IPS-18a (cell line): ENCODE measurements around the gene MED27.

Experiments used
- H3K27ac ChIP-seq: one replicate; pipeline ENCODE4 v1.5.1; 2013; ENCODE audit warnings: low read length
- H3K27me3 ChIP-seq: one replicate; pipeline ENCODE4 v1.6.1; 2013; ENCODE audit warnings: mild to moderate bottlenecking, low read length; ENCODE audit not compliant: control insufficient read depth, insufficient read depth
- H3K36me3 ChIP-seq: one replicate; pipeline ENCODE4 v1.6.1; 2013; ENCODE audit warnings: low read depth, low read length; ENCODE audit not compliant: control insufficient read depth
- H3K4me1 ChIP-seq: one replicate; pipeline ENCODE4 v1.6.1; 2013; ENCODE audit warnings: low read depth, low read length; ENCODE audit not compliant: control insufficient read depth
- H3K4me3 ChIP-seq: one replicate; pipeline ENCODE4 v1.5.1; 2013; ENCODE audit warnings: low read length
- H3K9ac ChIP-seq: one replicate; pipeline ENCODE4 v1.6.1; 2013; ENCODE audit warnings: mild to moderate bottlenecking, low read length, moderate library complexity
- H3K9me3 ChIP-seq: one replicate; pipeline ENCODE4 v1.6.1; 2013; ENCODE audit warnings: low read depth, low read length; ENCODE audit not compliant: control insufficient read depth

Gene MED27

DNA sequence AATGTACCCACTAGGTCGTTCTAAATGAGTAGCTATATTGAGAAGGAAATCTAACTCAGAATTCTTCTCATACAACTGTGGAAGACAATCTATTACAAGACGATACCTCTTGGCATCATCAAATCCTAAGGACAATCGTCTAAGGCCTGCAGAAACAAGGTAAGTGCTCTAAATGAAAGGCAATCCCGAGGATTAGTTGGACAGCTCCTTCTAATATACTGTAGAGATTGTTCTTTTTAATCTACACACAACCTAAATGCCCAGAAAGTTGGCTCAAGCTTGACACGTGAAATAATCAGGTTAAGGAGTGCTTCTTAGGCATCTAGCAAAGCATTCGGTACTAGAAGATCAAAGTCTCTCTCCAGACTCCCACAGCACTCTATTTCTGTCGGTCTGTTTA is 55.1 kb downstream of the MED27 start:
- Histone ChIP-seq H3K9me3 (no peaks in the 10 kb centered on the region), H3K27ac (no peak overlapping the region), H3K9ac (no peak overlapping the region), H3K36me3 (no peaks in the 10 kb centered on the region), H3K4me1 (peaks cover 19% of the 10 kb centered on the region), H3K27me3 (no peaks in the 10 kb centered on the region), H3K4me3 (no peak overlapping the region)

- Histone ChIP-seq H3K27me3 (no peaks in the 10 kb centered on the region), H3K9ac (no peak overlapping the region), H3K36me3 (no peaks in the 10 kb centered on the region), H3K9me3 (no peaks in the 10 kb centered on the region), H3K4me1 (peaks cover 19% of the 10 kb centered on the region), H3K27ac (no peak overlapping the region), H3K4me3 (no peak overlapping the region)
Measured at GRCh38 chr9:132023419-132024180, 56.1 kb downstream of the MED27 start.

DNA sequence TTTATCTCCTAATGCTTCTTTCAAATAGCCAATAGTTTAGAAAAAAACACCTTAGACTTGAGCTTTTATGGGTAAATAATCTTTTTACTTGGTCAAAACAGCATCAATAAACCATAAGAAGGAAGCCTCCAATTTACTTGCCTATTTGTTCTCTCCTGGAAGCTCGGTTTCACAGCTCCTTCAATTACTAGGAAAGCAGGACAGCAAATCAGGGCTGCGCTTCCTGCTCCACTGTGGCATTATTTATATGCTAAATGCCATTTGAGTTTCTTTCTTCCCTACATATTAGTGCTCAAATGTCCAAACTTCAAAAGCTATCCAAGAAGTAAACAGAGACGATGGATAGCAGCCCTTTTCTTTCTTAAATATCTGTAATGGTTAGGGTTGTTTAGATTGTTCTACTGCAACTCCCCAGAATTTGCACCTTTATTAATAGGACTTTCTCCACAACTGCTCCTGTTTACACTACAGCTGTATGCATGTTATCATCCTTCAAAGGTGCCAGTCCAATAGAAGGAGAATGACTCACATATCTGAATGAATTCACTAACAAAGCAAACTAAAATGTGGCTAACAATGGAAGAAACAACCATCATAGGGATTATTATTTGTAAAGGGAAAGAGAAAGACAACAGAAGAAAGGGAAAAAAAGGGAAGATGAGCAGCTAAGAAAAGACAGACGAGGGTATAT is 58.7 kb downstream of the MED27 start:
- Histone ChIP-seq H3K36me3 (no peaks in the 10 kb centered on the region), H3K9me3 (no peaks in the 10 kb centered on the region), H3K9ac (no peak overlapping the region), H3K4me3 (no peak overlapping the region), H3K4me1 (peaks cover 29% of the 10 kb centered on the region), H3K27me3 (no peaks in the 10 kb centered on the region), H3K27ac (no peak overlapping the region)

DNA sequence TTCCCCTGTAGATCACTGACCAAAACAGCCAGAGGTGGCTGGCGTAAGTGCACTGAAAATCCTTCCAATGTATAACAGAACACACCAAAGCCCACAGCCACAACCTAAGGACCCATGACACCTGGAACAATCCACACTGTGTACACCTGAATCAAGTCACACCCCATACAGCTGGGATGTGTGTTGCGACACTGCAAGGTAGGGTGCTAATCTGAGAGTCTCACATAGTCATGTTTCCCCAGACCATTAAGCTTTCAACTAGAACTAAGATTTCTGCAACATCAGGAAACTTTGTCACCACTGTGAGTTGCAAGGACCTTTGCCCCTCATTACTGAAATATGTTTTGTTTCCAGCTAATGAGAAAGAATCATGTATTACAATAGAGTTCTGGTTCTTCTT is 59.4 kb downstream of the MED27 start:
- H3K27ac ChIP-seq = no peak overlapping the region
- no peak overlapping the region for H3K4me3 ChIP-seq
- no peaks in the 10 kb centered on the region for H3K36me3 ChIP-seq
- H3K9me3 ChIP-seq = no peaks in the 10 kb centered on the region
- no peak overlapping the region for H3K9ac ChIP-seq
- peaks cover 29% of the 10 kb centered on the region for H3K4me1 ChIP-seq
- no peaks in the 10 kb centered on the region for H3K27me3 ChIP-seq

DNA sequence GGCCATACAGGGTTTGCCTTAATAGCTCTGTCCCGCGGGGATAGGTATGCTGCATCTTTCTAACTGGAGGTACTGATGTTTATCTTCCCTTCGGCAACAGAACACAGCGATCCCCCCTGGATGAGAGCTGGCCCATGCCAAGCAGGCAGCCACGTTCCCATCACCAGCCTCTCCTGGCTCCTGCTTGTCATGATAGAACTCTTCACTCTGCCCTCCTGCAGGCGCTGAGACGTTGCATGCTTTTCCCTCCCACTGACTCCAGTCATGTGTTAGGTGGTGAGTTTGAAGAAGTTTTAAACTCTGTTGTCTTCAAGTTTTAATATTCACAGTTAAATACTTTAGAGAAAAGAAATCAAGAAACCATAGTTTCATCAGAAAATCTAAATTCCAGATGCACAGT is 60.0 kb downstream of the MED27 start:
- Histone ChIP-seq H3K4me1 (peaks cover 29% of the 10 kb centered on the region), H3K9ac (no peak overlapping the region), H3K9me3 (no peaks in the 10 kb centered on the region), H3K27me3 (no peaks in the 10 kb centered on the region), H3K4me3 (no peak overlapping the region), H3K27ac (no peak overlapping the region), H3K36me3 (no peaks in the 10 kb centered on the region)

DNA sequence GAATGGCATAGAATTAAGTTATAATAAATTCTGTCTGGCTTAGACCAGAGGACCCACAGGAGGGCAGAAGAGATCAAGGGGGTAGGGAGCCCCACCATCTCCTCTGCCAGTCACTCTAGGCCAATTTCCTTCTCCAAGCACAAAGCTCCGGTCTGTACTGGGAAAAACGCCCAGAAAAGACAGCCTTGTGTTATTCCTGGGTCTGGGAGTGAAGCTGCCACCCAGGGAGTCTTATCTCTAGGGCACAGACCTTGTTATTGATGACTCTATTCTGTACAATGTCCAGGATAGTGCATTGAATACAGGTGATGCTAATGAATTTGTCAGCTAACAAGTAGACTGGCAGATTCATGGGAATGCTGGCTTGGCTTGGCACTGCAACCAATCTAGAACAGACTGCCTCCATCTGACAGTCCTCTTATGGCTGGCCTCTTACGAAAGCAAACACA is 60.7 kb downstream of the MED27 start:
- no peaks in the 10 kb centered on the region for H3K36me3 ChIP-seq
- no peaks in the 10 kb centered on the region for H3K27me3 ChIP-seq
- H3K9ac ChIP-seq = no peak overlapping the region
- H3K27ac ChIP-seq = no peak overlapping the region
- H3K4me1 ChIP-seq = peaks cover 29% of the 10 kb centered on the region
- H3K9me3 ChIP-seq = no peaks in the 10 kb centered on the region
- H3K4me3 ChIP-seq = no peak overlapping the region

GRCh38 chr9:132016456-132016855 is 63.2 kb downstream of the MED27 start:
- H3K36me3 ChIP-seq = no peaks in the 10 kb centered on the region
- no peaks in the 10 kb centered on the region for H3K9me3 ChIP-seq
- no peak overlapping the region for H3K27ac ChIP-seq
- H3K4me1 ChIP-seq = peaks cover 24% of the 10 kb centered on the region
- no peak overlapping the region for H3K4me3 ChIP-seq
- no peaks in the 10 kb centered on the region for H3K27me3 ChIP-seq
- H3K9ac ChIP-seq = no peak overlapping the region

DNA sequence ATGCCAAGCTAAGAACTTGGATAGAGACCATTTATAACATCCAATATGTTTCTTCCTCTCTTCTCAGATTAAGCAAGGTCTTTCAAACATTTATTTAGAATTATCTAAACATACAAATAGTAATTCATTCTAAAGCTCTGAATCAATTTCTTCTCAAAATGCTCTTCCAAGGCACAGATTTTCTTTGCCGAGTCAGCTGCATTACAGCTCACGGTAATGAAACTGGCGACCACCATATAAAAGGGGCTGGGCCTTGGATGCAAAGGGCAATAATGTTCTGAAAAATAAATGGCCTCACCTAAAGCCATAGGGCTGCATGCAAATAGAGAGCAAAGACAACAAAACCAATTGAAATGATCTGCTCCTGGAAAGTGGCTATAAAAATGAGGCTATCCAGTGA is 63.8 kb downstream of the MED27 start:
- Histone ChIP-seq H3K27ac (no peak overlapping the region), H3K4me1 (peaks cover 20% of the 10 kb centered on the region), H3K36me3 (no peaks in the 10 kb centered on the region), H3K9me3 (no peaks in the 10 kb centered on the region), H3K9ac (no peak overlapping the region), H3K4me3 (no peak overlapping the region), H3K27me3 (no peaks in the 10 kb centered on the region)

DNA sequence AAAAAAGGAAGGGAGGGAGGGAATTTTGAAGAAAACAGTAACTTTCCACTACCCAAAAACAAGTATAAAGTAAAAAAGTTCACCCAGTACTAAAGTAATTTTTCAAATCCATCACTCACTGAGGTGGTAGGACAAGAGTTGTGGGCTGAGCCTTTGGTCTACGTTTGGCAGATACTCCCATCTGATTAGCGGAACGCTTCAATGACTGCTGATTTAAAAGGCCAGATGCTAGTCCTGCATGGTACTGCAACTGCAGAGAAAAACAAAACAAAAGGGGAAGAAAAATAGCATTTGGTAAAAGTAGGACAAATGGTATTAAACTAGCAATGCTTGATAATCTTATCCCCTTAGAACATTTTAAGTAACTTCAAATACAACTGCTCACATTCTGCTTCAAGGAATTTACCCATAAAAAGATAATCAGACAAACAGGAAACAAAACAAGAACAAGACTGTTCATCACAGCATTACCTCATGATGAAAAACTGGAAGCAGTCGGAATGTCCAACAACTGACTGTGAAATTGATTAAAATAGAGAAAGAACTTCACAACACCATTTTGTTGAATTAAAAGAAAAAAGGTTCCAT is 65.4 kb downstream of the MED27 start:
- no peak overlapping the region for H3K4me3 ChIP-seq
- H3K9me3 ChIP-seq = no peaks in the 10 kb centered on the region
- no peaks in the 10 kb centered on the region for H3K36me3 ChIP-seq
- H3K27ac ChIP-seq = no peak overlapping the region
- H3K4me1 ChIP-seq = peaks cover 12% of the 10 kb centered on the region
- H3K9ac ChIP-seq = no peak overlapping the region
- no peaks in the 10 kb centered on the region for H3K27me3 ChIP-seq

DNA sequence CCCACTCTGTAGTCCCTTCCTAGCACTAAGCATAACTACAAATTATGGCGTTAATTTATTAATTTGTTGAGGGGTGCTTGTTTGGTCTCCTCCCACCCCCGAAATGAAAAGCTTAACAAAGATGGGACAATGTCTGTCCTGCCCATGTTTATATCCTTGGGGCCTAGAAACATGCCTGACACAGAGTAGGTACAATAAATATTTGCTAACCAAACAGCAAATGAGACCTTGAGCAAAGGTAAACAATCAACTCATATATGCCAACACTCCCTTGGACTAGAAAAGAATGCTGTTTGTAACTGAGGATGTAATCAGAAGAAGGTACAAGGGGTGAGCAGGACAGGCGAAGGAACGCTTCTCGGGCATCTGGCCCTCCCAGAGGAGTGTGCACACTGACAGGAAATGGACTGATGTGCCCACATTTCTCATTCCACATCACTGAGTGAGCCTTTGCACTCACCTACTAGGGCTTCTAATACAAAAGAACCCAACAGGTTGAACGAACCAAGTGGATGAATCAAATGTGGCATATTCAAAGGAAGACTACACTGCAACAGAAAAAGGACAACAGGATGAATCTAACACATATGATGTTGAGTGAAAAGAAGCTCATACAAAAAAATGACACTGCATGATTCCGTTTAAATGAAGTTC is 66.8 kb downstream of the MED27 start:
- H3K27ac ChIP-seq = no peak overlapping the region
- H3K36me3 ChIP-seq = no peaks in the 10 kb centered on the region

GRCh38 chr9:132011896-132012295 is 67.8 kb downstream of the MED27 start:
- no peak overlapping the region for H3K27ac ChIP-seq
- no peak overlapping the region for H3K9ac ChIP-seq
- no peaks in the 10 kb centered on the region for H3K27me3 ChIP-seq
- no peak overlapping the region for H3K4me3 ChIP-seq
- H3K4me1 ChIP-seq = peaks cover 21% of the 10 kb centered on the region
- no peaks in the 10 kb centered on the region for H3K36me3 ChIP-seq
- H3K9me3 ChIP-seq = no peaks in the 10 kb centered on the region

More for the DNA sequence above, 66.8 kb downstream of the MED27 start:
- no peak overlapping the region for H3K9ac ChIP-seq
- H3K4me3 ChIP-seq = no peak overlapping the region
- H3K9me3 ChIP-seq = no peaks in the 10 kb centered on the region
- H3K4me1 ChIP-seq = peaks cover 14% of the 10 kb centered on the region
- H3K27me3 ChIP-seq = no peaks in the 10 kb centered on the region
